HEK293 (cell line): ENCODE measurements around the gene KIAA1671.

Source experiments
- CTCF ChIA-PET: fragments of 350-600 bp; formaldehyde crosslinking; extraction: SDS; loops from one replicate; lab custom pipeline; 2021; ENCODE audit warnings: antibody characterized with exemption; lab: Yijun Ruan, JAX
- POLR2A ChIA-PET: fragments of 300-600 bp; formaldehyde crosslinking; extraction: SDS; loops from one replicate; lab custom pipeline; 2020; ENCODE audit warnings: antibody characterized with exemption, inconsistent platforms; lab: Yijun Ruan, JAX
- H3K27ac ChIP-seq: fragments of 200-500 bp; sonication (Bioruptor generic); 2 replicates; pipeline ENCODE4 v1.5.1; 2014; ENCODE audit warnings: low read depth, low read length, control low read depth, inconsistent platforms; ENCODE audit errors: extremely low read depth
- H3K36me3 ChIP-seq, 2 experiments: fragments of 200-500 bp in 1 of 2; sonication (Bioruptor generic) in 1 of 2; 1 replicate in 1 of 2; 2 replicates in 1 of 2; pipeline ENCODE4 v1.5.1; 2014 to 2017; ENCODE audit warnings: inconsistent platforms in 2 of 2, low read length in 2 of 2; ENCODE audit not compliant: control insufficient read depth in 2 of 2, insufficient read depth in 1 of 2
- H3K4me1 ChIP-seq: fragments of 200-500 bp; sonication (Bioruptor generic); 2 replicates; pipeline ENCODE4 v1.5.1; 2014; ENCODE audit warnings: mild to moderate bottlenecking, low read length, inconsistent platforms; ENCODE audit not compliant: control insufficient read depth, insufficient read depth
- H3K4me3 ChIP-seq: 2 replicates; pipeline ENCODE4 v1.5.1; 2011; ENCODE audit warnings: low read depth, mild to moderate bottlenecking, control low read depth, low read length, moderate library complexity
- H3K9me3 ChIP-seq: fragments of 200-500 bp; sonication (Bioruptor generic); 2 replicates; pipeline ENCODE4 v1.5.1; 2014; ENCODE audit warnings: low read depth, low read length, inconsistent platforms; ENCODE audit not compliant: control insufficient read depth, insufficient read depth
- GLIS1 ChIP-seq: fragments of 450-650 bp; formaldehyde crosslinking; IDR thresholded peaks from 2 replicates; pipeline ENCODE4 v1.5.1; 2016; ENCODE audit warnings: missing biosample characterization, missing genetic modification characterization
- GLIS2 ChIP-seq: fragments of 450-650 bp; formaldehyde crosslinking; IDR thresholded peaks from 2 replicates; pipeline ENCODE4 v1.5.1; 2016; ENCODE audit warnings: missing biosample characterization, missing genetic modification characterization
- KLF16 ChIP-seq: fragments of 450-650 bp; formaldehyde crosslinking; IDR thresholded peaks from 2 replicates; pipeline ENCODE4 v1.5.1; 2017; ENCODE audit warnings: missing biosample characterization, missing genetic modification characterization
- SP3 ChIP-seq: fragments of 450-650 bp; formaldehyde crosslinking; IDR thresholded peaks from 2 replicates; pipeline ENCODE4 v1.5.1; 2016; ENCODE audit warnings: missing biosample characterization, missing genetic modification characterization
- SP7 ChIP-seq: fragments of 450-650 bp; formaldehyde crosslinking; IDR thresholded peaks from 2 replicates; pipeline ENCODE4 v1.5.1; 2016; ENCODE audit warnings: missing biosample characterization, missing genetic modification characterization
- ZEB2 ChIP-seq: fragments of 450-650 bp; formaldehyde crosslinking; IDR thresholded peaks from 2 replicates; pipeline ENCODE4 v1.5.1; 2016; ENCODE audit warnings: missing biosample characterization, missing genetic modification characterization
- ZIC2 ChIP-seq: fragments of 450-650 bp; formaldehyde crosslinking; IDR thresholded peaks from 2 replicates; pipeline ENCODE4 v1.5.1; 2016; ENCODE audit warnings: missing biosample characterization, missing genetic modification characterization
- ZNF114 ChIP-seq: fragments of 450-650 bp; formaldehyde crosslinking; IDR thresholded peaks from 2 replicates; pipeline ENCODE4 v1.5.0; 2017; ENCODE audit warnings: missing biosample characterization, missing genetic modification characterization
- ZNF132 ChIP-seq: fragments of 450-650 bp; formaldehyde crosslinking; IDR thresholded peaks from 2 replicates; pipeline ENCODE4 v1.5.1; 2017; ENCODE audit warnings: missing biosample characterization, missing genetic modification characterization, borderline replicate concordance
- ZNF341 ChIP-seq: fragments of 450-650 bp; formaldehyde crosslinking; IDR thresholded peaks from 2 replicates; pipeline ENCODE4; 2016; ENCODE audit warnings: low read depth, missing biosample characterization, missing genetic modification characterization
- ZNF600 ChIP-seq: fragments of 450-650 bp; formaldehyde crosslinking; IDR thresholded peaks from 2 replicates; pipeline ENCODE4 v1.5.1; 2016; ENCODE audit warnings: missing biosample characterization, missing genetic modification characterization
- ZNF677 ChIP-seq: fragments of 450-650 bp; IDR thresholded peaks from 2 replicates; pipeline ENCODE4 v1.5.0; 2018; ENCODE audit warnings: missing biosample characterization, mild to moderate bottlenecking, missing genetic modification characterization, moderate library complexity
- ZNF76 ChIP-seq: fragments of 450-650 bp; formaldehyde crosslinking; IDR thresholded peaks from 2 replicates; pipeline ENCODE4; 2016; ENCODE audit warnings: low read depth, missing biosample characterization, missing genetic modification characterization, borderline replicate concordance
- ZSCAN23 ChIP-seq: fragments of 450-650 bp; formaldehyde crosslinking; IDR thresholded peaks from 2 replicates; pipeline ENCODE4 v1.5.1; 2016; ENCODE audit warnings: missing biosample characterization, missing genetic modification characterization
- ZSCAN30 ChIP-seq: fragments of 450-650 bp; IDR thresholded peaks from 2 replicates; pipeline ENCODE4 v1.5.1; 2018; ENCODE audit warnings: missing biosample characterization, mild to moderate bottlenecking, missing genetic modification characterization, moderate library complexity
- TF ChIP-seq, protein P1 (sequence below): sonication (generic); formaldehyde crosslinking; IDR thresholded peaks from 2 replicates; pipeline ENCODE4 v1.8.1; 2022; ENCODE audit warnings: mild to moderate bottlenecking, moderate library complexity, missing genetic modification reagents
- TF ChIP-seq, protein P2 (sequence below): fragments of 450-650 bp; formaldehyde crosslinking; IDR thresholded peaks from 2 replicates; pipeline ENCODE4 v1.5.1; 2016; ENCODE audit warnings: missing biosample characterization, missing genetic modification characterization
- TF ChIP-seq, protein P3 (sequence below): IDR thresholded peaks from 2 replicates; pipeline ENCODE4 v1.6.1; 2011; ENCODE audit warnings: mild to moderate bottlenecking, low read depth, low read length, borderline replicate concordance

Gene KIAA1671

DNA sequence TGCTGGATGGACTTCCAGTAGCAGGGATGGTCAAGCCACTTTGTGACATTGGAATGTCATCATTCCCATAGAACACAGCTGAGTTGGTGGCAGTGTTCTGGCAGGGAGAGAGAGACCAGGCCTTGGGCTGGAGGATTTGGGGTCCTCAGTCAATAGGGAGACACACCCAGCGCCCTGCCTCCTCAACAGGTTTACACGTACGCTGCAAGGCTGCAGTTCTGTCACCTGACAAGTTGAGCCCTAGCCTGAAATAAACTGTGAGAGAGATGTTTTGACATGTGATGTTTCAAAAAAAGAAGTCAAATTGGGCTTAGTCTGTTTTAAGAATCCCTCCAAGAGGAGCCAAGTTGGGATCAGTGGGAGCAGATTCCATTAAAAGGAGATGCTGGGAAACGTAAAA lies 204.2 kb downstream of the KIAA1671 start:
- Histone ChIP-seq H3K9me3 (no peaks in the 10 kb centered on the region), H3K27ac (no peak overlapping the region), H3K4me1 (no peaks in the 10 kb centered on the region), H3K36me3 (no peaks in the 10 kb centered on the region), H3K4me3 (no peak overlapping the region)
- TF ChIP-seq KLF16 (tag by site-specific recombination) (no peak), ZSCAN30 (tag by site-specific recombination) (no peak), ZNF76 (tag by site-specific recombination) (no peak), ZSCAN23 (tag by site-specific recombination) (no peak), ZNF132 (no peak), ZNF677 (no peak), SP7 (no peak)
- TF ChIP-seq, protein P1, sequence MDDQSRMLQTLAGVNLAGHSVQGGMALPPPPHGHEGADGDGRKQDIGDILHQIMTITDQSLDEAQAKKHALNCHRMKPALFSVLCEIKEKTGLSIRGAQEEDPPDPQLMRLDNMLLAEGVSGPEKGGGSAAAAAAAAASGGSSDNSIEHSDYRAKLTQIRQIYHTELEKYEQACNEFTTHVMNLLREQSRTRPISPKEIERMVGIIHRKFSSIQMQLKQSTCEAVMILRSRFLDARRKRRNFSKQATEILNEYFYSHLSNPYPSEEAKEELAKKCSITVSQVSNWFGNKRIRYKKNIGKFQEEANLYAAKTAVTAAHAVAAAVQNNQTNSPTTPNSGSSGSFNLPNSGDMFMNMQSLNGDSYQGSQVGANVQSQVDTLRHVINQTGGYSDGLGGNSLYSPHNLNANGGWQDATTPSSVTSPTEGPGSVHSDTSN (CRISPR knock-in tag) = no peak
- TF ChIP-seq, protein P2, sequence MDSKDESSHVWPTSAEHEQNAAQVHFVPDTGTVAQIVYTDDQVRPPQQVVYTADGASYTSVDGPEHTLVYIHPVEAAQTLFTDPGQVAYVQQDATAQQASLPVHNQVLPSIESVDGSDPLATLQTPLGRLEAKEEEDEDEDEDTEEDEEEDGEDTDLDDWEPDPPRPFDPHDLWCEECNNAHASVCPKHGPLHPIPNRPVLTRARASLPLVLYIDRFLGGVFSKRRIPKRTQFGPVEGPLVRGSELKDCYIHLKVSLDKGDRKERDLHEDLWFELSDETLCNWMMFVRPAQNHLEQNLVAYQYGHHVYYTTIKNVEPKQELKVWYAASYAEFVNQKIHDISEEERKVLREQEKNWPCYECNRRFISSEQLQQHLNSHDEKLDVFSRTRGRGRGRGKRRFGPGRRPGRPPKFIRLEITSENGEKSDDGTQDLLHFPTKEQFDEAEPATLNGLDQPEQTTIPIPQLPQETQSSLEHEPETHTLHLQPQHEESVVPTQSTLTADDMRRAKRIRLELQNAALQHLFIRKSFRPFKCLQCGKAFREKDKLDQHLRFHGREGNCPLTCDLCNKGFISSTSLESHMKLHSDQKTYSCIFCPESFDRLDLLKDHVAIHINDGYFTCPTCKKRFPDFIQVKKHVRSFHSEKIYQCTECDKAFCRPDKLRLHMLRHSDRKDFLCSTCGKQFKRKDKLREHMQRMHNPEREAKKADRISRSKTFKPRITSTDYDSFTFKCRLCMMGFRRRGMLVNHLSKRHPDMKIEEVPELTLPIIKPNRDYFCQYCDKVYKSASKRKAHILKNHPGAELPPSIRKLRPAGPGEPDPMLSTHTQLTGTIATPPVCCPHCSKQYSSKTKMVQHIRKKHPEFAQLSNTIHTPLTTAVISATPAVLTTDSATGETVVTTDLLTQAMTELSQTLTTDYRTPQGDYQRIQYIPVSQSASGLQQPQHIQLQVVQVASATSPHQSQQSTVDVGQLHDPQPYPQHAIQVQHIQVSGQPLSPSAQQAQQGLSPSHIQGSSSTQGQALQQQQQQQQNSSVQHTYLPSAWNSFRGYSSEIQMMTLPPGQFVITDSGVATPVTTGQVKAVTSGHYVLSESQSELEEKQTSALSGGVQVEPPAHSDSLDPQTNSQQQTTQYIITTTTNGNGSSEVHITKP = no peak
- CTCF ChIA-PET = interaction anchor here (0.7 to 1.0 kb wide), 2 partner anchors 75 to 307 kb away, joined by 3 read pairs; no protein-coding TSS in a partner anchor
- POLR2A ChIA-PET = no interaction called here

DNA sequence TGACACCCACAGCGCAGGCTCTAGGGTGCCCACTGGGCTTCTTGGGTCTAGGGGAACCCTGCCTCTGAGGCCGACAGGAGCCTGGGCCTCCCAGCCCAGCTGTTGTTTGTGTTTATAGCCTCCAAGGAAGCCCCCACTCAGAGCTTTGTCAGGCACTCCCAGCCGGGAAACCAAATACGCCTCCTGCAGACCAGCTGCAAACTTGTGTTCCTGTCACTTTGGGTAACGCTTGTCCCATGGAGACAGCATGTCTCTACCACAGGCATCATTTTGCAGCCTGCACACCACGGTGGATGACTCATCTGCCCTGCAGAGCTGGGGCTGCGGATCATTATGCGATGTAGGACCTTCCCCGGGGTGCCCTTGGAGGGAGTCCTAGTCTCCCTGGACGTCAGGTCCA lies 206.5 kb downstream of the KIAA1671 start:
- no peak overlapping the region for H3K4me3 ChIP-seq
- H3K4me1 ChIP-seq = no peaks in the 10 kb centered on the region
- ChIA-PET POLR2A (no interaction called here), CTCF (interaction anchor here (0.6 to 0.7 kb wide), 3 partner anchors 78 to 906 kb away, joined by 3 to 4 read pairs (median 3); no protein-coding TSS in a partner anchor)
- no peak for TF ChIP-seq ZNF114
- TF ChIP-seq ZNF600 (tag by site-specific recombination) = 0 out of 2 replicates have a peak, but pooled peaks have one; percentile 35
- no peak for TF ChIP-seq ZNF341
- no peak for TF ChIP-seq SP3 (tag by site-specific recombination)
- peak; percentile 66 for TF ChIP-seq GLIS2 (tag by site-specific recombination)
- TF ChIP-seq ZIC2 (tag by site-specific recombination) = peak; percentile 99
- TF ChIP-seq GLIS1 (tag by site-specific recombination) = peak; percentile 100
- H3K9me3 ChIP-seq = no peaks in the 10 kb centered on the region
- no peak overlapping the region for H3K27ac ChIP-seq
- H3K36me3 ChIP-seq = no peaks in the 10 kb centered on the region

DNA sequence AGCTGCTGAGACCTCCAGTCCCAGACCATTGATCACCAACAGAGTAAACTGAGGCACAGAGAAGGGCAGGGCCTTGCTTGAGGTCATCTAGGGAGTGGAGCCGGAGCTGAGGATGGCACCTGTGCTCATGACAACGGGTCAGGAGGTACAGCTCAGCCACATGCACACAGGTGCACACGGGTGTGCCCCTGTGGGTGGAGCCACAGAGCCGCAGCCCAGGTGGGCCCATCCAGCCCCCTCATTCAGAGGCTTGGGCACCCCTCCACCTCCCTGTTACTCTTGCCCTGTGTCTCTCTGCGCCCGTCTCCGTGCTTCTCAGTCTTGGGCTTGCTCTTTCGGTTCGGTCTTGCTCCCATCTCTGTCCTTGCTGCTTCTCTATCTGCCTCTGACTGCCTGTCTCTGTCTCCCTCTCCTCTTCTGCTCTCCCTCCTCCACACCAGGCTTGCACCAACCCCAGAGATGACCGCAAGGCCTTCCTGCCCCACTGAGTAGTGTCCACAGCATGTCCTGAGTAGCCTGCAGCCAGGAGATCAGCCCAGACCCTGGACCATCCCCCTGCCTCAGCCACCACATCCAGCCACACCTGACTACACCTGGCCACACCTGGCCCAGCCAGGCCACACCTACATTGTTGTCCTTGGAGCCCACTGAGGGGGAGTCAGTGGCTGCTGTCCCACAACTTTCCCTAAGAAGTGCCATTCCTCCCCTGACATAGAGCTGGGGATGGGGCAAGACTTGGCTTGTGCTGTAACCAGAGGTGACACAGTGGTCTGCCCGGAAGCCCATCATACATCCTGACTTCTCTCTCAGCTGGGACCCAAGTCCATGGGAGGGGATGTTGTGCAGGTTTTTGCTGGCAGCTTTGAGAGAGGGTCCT lies 207.8 kb downstream of the KIAA1671 start:
- no peaks in the 10 kb centered on the region for H3K9me3 ChIP-seq
- TF ChIP-seq ZEB2 (tag by site-specific recombination) = peak; percentile 59
- TF ChIP-seq, protein P3, sequence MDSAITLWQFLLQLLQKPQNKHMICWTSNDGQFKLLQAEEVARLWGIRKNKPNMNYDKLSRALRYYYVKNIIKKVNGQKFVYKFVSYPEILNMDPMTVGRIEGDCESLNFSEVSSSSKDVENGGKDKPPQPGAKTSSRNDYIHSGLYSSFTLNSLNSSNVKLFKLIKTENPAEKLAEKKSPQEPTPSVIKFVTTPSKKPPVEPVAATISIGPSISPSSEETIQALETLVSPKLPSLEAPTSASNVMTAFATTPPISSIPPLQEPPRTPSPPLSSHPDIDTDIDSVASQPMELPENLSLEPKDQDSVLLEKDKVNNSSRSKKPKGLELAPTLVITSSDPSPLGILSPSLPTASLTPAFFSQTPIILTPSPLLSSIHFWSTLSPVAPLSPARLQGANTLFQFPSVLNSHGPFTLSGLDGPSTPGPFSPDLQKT = no peak
- TF ChIP-seq, all 188 proteins: peak for 1
- ChIA-PET CTCF (interaction anchor here (0.7 kb wide), 1 partner anchor 12 kb away, joined by 6 read pairs; no protein-coding TSS in a partner anchor), POLR2A (no interaction called here)
- no peak overlapping the region for H3K4me3 ChIP-seq
- H3K27ac ChIP-seq = no peak overlapping the region
- 0 out of 2 replicates have a peak, but pooled peaks cover 4% of the 10 kb centered on the region for H3K4me1 ChIP-seq
- H3K36me3 ChIP-seq = no peaks in the 10 kb centered on the region
